HEK293T (cell line): ENCODE data around the gene AMN.

Source experiments
- CTCF ChIA-PET: fragments of 350-600 bp; formaldehyde crosslinking; extraction: SDS; loops from one replicate; lab custom pipeline; 2021; ENCODE audit warnings: antibody characterized with exemption, inconsistent platforms; lab: Yijun Ruan, JAX
- POLR2A ChIA-PET: fragments of 350-600 bp; formaldehyde crosslinking; extraction: SDS; loops from one replicate; lab custom pipeline; 2020; ENCODE audit warnings: antibody characterized with exemption, inconsistent platforms; lab: Yijun Ruan, JAX
- DNase-seq: peaks from one replicate; pipeline ENCODE4 v3.0.0; 2012; ENCODE audit warnings: mixed read lengths; ENCODE audit errors: extremely low spot score
- ARNT ChIP-seq: fragments of 450-650 bp; IDR thresholded peaks from 2 replicates; pipeline ENCODE4 v1.6.1; 2017; ENCODE audit warnings: mild to moderate bottlenecking
- BHLHE40 ChIP-seq: fragments of 450-650 bp; IDR thresholded peaks from 2 replicates; pipeline ENCODE4 v1.6.1; 2016; ENCODE audit warnings: mild to moderate bottlenecking, moderate library complexity, borderline replicate concordance
- CTBP1 ChIP-seq: fragments of 450-650 bp; IDR thresholded peaks from 2 replicates; pipeline ENCODE4 v1.6.1; 2016; ENCODE audit warnings: borderline replicate concordance
- ELF4 ChIP-seq: fragments of 450-650 bp; IDR thresholded peaks from 2 replicates; pipeline ENCODE4 v1.6.1; 2017; ENCODE audit warnings: antibody characterized with exemption
- FOXA1 ChIP-seq: fragments of 450-650 bp; IDR thresholded peaks from 2 replicates; pipeline ENCODE4 v1.6.1; 2016; ENCODE audit warnings: mild to moderate bottlenecking
- FOXK2 ChIP-seq: fragments of 450-650 bp; IDR thresholded peaks from 2 replicates; pipeline ENCODE4 v1.6.1; 2016; ENCODE audit warnings: mild to moderate bottlenecking
- FOXM1 ChIP-seq: fragments of 450-650 bp; IDR thresholded peaks from 2 replicates; pipeline ENCODE4 v1.6.1; 2017; ENCODE audit warnings: mild to moderate bottlenecking, borderline replicate concordance
- HDGF ChIP-seq: fragments of 450-650 bp; IDR thresholded peaks from 2 replicates; pipeline ENCODE4 v1.6.1; 2017; ENCODE audit warnings: antibody characterized with exemption, borderline replicate concordance
- L3MBTL2 ChIP-seq: fragments of 450-650 bp; conservative IDR thresholded peaks from 2 replicates; pipeline ENCODE4 v1.6.1; 2016; ENCODE audit warnings: mild to moderate bottlenecking
- LEF1 ChIP-seq: fragments of 450-650 bp; IDR thresholded peaks from 2 replicates; pipeline ENCODE4 v1.6.1; 2017; ENCODE audit warnings: mild to moderate bottlenecking, borderline replicate concordance
- NFRKB ChIP-seq: fragments of 450-650 bp; IDR thresholded peaks from 2 replicates; pipeline ENCODE4 v1.6.1; 2016; ENCODE audit warnings: mild to moderate bottlenecking, moderate library complexity
- SP1 ChIP-seq: fragments of 450-650 bp; IDR thresholded peaks from 2 replicates; pipeline ENCODE4 v1.6.1; 2017
- SUZ12 ChIP-seq: fragments of 450-650 bp; IDR thresholded peaks from 2 replicates; pipeline ENCODE4 v1.6.1; 2016; ENCODE audit warnings: mild to moderate bottlenecking
- TARDBP ChIP-seq: fragments of 450-650 bp; IDR thresholded peaks from 2 replicates; pipeline ENCODE4 v1.6.1; 2016
- ZNF384 ChIP-seq: fragments of 450-650 bp; IDR thresholded peaks from 2 replicates; pipeline ENCODE4 v1.6.1; 2016
- TF ChIP-seq, protein P1 (sequence below): fragments of 450-650 bp; IDR thresholded peaks from 2 replicates; pipeline ENCODE4 v1.6.1; 2016

AMN gene

DNA sequence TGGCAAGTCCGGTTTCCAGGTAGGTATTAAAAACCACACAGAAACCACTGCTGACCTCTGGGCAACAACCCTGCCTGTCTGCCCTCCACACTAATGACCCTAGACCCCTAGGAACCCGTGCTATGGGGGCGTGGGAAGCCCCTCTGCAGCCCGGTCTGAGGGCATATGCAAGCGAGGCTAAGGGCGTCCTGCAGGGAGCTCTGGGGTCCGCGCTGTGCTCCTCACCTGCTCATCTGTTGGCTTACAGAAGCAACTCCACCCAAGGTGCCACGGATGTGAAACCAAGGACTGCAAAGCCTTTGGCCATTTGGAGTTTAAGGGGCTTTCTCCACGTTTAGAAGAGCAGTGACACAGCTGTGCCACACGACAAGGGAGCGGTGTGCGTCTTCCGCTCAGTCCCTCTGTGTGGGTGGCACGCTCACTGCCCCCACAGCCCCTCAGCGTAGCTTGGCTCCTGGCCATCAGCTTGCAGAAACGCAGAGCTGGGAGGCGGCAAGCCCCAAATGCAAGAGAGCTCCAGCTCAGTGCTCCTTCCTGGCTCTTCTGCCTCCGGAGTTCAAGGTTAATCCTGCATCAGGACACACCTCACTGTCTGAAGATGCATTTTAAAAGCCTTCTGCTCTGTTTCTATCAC, 18.4 kb downstream of the AMN start:
- TF ChIP-seq LEF1 (no peak), ZNF384 (no peak), TARDBP (no peak), ELF4 (no peak), SUZ12 (no peak), FOXA1 (no peak), HDGF (no peak), ARNT (no peak), CTBP1 (no peak), BHLHE40 (no peak), FOXK2 (no peak), SP1 (no peak)
- TF ChIP-seq, protein P1, sequence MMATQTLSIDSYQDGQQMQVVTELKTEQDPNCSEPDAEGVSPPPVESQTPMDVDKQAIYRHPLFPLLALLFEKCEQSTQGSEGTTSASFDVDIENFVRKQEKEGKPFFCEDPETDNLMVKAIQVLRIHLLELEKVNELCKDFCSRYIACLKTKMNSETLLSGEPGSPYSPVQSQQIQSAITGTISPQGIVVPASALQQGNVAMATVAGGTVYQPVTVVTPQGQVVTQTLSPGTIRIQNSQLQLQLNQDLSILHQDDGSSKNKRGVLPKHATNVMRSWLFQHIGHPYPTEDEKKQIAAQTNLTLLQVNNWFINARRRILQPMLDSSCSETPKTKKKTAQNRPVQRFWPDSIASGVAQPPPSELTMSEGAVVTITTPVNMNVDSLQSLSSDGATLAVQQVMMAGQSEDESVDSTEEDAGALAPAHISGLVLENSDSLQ, result no peak
- CTCF ChIA-PET, result no interaction called here
- POLR2A ChIA-PET, result no interaction called here
- no peak for DNase-seq

DNA sequence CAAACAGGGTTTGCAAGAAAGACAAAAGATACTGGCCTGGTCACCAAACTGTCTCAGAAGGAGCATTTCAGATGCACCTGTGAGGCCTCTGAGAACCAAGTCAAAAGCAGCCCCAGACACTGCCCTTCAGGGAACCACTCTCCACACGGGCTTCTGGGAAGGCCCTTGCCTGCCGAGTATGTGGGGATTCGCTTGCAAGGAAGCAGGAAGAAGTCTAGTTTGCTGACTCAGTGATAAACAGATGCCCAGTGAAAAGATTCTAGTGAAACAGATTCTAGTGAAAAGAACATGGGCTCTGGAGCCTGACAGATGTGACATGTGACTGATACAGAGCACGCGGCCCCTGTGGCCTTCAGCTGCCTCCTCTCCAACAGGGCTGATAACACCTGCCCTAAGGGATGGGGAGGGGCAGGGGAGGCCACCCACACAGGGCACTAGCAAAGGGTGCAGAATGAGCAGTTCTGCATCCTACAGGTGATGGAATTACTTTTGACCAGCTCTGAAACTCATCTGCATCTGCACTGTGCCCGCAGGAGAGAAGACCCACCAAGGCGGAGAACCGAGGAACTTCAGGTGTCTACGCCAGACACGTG, 19.1 kb downstream of the AMN start:
- ChIA-PET CTCF (no interaction called here), POLR2A (no interaction called here)
- DNase-seq, result no peak
- TF ChIP-seq BHLHE40, result no peak
- TF ChIP-seq, protein P1, result no peak
- TF ChIP-seq ZNF384, result no peak
- TF ChIP-seq SUZ12, result no peak
- no peak for TF ChIP-seq HDGF
- no peak for TF ChIP-seq ELF4
- TF ChIP-seq FOXK2, result no peak

DNA sequence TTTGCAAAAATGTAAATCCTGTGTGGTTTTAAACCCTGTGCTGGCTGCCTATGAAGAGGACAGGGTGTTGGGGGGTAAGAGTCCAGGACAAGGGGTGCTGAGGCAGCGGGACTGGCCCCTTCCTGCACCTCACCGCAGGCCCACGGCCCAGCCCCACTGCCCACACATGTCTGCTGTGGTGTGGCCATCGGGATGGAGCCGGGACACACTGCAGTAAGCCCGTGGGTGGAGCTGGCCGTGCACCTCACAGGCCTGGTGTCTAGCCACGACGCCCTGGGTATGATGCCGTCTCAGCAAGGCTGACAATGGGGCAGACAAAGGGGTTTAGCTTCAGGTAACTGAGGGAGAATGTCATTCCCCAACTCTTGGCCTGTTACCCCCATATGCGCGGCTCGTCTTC, 19.6 kb downstream of the AMN start:
- ChIA-PET CTCF (no interaction called here), POLR2A (no interaction called here)
- TF ChIP-seq, protein P1, result no peak
- TF ChIP-seq ELF4, result no peak
- no peak for TF ChIP-seq L3MBTL2
- TF ChIP-seq FOXK2, result no peak
- no peak for TF ChIP-seq BHLHE40
- no peak for TF ChIP-seq SP1
- TF ChIP-seq LEF1, result no peak
- no peak for TF ChIP-seq ZNF384
- no peak for TF ChIP-seq FOXA1
- TF ChIP-seq SUZ12, result no peak
- no peak for DNase-seq

DNA sequence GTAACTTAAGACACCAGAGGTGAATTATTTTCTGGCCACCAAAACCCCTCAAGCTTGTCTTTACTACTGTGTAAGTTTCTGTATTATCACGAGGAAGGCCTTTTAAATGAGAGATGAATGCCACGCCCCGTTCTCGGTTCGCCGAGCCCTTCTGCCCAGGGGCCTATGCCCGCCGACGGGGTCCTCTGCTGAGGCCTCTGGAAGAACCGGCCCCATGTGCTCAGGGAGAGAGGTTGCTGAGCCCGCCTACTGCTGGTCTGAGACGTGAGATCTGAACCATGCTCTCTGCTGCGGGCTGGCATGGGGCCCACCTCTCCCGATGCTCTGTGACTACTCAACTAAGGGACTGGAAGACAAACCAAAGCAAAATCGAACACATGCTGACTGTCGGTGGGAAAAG, 21.0 kb downstream of the AMN start:
- no peak for DNase-seq
- TF ChIP-seq SP1 (no peak), LEF1 (no peak), L3MBTL2 (no peak), FOXA1 (no peak), ZNF384 (no peak), TARDBP (no peak), NFRKB (no peak), CTBP1 (no peak), SUZ12 (no peak), ARNT (no peak), BHLHE40 (no peak), FOXM1 (no peak), ELF4 (no peak)
- CTCF ChIA-PET, result no interaction called here
- POLR2A ChIA-PET, result no interaction called here

DNA sequence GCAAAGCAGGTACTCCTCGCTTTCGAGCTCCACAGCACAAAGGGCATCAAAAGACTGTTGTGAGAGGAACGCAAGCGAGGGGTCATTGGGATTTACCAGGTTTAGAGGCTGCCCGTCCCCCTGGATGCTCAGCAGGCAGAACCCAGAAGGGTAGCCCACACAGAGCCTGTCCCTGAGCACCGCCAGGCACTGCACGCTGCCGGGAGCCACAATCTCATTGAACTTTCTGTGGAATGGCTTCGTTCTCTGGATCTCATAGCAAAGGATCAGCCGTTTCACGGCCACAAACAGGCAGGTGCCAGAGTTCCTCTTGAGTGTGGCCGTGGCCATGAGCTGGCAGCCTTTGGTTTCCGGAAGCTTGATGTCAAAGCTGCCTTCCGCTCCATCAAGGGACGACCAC, 21.5 kb downstream of the AMN start:
- CTCF ChIA-PET, result no interaction called here
- DNase-seq, result no peak
- TF ChIP-seq SP1 (no peak), NFRKB (no peak), L3MBTL2 (no peak), BHLHE40 (no peak), SUZ12 (no peak), ELF4 (no peak), FOXM1 (no peak), HDGF (no peak), ZNF384 (no peak)
- TF ChIP-seq, protein P1, result no peak
- POLR2A ChIA-PET, result no interaction called here
